Jurkat, Clone E6-1 (cell line): Measurements from ENCODE around the gene WFDC1.

Experiments
- DNase-seq: peaks from one replicate; pipeline ENCODE4 v3.0.0-alpha.2; 2011; ENCODE audit warnings: low read depth, low spot score
- H3K4me3 ChIP-seq: 2 replicates; pipeline ENCODE4 v1.5.1; 2011; ENCODE audit warnings: mild to moderate bottlenecking, low read length, control low read depth, moderate library complexity

WFDC1 gene

DNA sequence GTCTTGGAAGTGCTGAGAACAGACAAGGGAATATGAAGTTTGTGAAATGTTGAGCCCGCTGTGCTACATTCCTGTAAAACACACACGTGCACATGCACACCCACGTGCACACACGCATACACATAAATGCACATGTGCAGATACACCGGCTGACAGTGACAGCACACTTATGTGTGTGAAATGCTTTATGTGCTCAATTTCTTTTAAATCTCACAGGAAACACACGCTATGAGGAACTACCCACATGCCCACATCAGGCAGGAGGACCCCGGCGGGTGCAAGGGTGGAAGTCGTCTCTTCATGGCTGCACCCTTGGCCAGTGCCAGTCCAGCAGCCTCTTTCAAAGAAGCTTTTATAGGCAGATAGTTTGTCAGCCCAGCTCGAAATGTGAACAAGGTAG lies 561 bp upstream of the WFDC1 start:
- DNase-seq, result no peak
- H3K4me3 ChIP-seq, result no peak overlapping the region

DNA sequence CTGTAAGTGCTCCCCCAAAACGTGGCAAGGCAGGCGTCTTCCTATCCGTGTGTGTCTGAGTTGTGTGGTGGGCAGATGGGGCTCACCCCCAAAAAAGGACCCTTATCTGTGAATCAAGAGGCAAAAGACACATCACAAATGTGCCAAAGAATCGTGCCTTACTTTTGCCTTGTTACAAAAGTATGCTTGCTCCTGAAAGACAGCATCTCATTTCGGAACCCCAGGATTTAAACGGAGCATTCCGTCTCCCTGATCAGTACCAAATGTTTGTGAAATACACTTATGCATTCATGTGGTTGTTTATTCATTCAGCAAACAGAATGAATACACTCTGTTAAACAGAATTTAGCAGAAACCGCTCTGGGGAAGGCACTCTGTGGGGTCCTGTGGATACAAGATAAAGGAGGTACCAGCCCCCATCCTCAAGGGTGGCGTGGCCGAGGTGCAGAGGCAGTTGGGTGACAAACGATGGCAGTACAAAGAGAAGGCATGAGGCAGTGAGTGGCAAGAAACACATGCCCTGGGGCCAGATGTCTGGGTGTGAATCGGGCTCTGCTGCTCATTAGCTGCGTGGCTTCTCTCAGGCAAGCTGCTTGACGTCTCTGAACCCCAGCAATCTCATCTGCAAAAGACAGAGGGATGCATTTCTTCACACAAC lies 654 bp downstream of the WFDC1 start:
- DNase-seq, result no peak
- H3K4me3 ChIP-seq, result no peak overlapping the region

DNA sequence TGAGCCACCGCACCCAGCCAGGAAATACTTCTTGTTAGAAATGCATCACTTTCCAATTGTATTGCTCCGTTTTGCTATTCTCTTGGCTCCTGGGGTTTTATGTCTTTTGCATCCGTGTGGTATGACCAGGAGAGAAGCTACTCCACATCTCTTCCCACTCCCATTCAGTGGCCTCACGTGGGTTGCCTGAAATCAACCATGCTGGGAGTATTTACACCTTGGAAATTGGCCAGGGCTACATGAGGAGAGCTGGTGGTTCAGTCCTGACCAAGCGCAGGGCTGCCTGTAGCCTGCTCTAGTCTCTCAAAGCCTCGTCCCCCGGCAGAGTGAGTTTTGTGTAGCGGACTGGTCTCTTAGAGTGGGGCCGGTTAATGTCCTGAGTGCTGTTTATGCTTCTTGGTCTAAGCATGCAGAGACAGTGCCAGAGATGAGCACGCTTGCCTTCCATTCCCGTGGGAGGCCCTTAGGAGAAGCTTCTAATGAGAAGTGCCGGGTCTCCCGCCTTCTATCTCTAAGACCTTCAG lies 3.8 kb downstream of the WFDC1 start:
- DNase-seq, result no peak

DNA sequence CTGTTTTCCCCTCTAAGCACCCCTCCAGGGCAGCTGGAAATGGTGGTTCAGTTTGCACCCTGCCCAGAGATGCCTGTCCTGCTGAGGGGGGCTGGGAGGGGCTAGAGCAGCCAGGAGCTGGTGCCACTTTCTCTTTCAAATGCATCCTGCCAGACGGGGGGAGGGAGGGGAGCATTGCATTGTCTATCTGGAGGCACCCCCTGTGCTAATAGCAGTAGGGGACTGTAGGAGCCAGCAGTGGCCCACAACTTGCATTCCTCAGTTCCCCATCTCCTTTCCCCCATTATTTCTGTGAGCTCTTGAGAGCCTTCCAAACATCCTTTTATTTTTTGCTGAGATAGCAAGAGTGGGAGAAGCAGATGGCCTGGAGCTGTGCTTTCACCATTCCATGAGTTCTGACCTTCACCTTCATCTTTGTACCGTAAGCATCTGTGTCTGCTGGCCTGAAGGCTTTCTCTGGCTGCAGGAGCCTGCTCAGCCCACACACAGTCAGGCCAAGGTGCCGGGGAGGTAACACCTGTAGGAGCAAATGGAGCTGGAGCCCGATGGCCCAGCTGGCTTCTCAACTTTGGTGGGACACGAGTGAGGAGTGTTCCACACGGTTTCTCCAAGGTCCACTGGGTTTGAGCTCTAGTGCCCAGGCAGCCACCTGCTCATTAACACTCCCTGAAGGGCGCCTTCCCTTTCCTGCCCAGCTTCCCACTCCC lies 5.2 kb downstream of the WFDC1 start:
- DNase-seq, result no peak
- no peak overlapping the region for H3K4me3 ChIP-seq

More for the DNA sequence above, 3.8 kb downstream of the WFDC1 start:
- no peak overlapping the region for H3K4me3 ChIP-seq

DNA sequence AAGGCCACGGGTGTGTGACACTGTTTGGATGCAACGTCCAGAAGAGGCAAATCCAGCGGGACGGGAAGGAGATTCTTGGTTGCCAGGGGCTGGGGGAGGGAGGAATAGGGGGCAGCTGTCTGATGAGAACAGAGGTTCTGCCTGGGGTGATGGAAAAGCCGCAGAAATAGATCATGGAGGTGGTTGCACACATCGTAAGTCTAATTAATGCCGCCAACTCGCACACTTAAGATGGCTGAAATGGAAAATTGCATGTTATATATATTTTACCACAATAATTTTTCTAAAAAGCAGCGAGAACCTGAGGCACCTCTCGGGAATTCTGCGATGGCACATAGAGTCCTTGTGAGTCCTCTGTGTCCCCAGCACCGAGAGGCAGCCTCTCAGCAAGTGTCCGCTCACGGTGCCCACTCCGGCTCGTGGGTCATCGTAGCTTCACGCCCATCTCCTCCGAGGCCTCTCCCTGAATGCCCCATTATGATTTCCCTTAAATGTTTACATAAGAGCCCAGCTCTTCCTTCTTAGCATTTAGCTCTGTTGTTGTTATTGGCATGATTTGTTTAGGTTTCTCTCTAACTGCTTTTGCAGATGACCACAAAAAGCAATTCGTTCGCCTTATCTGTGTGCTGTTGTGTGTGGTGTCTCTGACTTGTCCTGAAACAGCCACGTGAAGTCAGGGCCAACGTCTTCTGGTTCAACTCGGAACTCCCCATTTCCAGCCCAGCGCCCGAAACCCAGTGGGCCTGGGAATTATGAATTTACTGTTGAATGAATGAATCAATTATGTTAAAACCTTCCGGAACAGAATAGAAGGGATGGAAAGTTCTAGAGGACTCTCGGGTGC lies 7.7 kb downstream of the WFDC1 start:
- no peak for DNase-seq
- no peak overlapping the region for H3K4me3 ChIP-seq

- H3K4me3 ChIP-seq, result no peak overlapping the region
These were observed 8.3 kb downstream of the WFDC1 start for GRCh38 chr16:84303023-84303422.

GRCh38 chr16:84303516-84303915 lies 8.8 kb downstream of the WFDC1 start:
- DNase-seq, result no peak
- no peak overlapping the region for H3K4me3 ChIP-seq

More at GRCh38 chr16:84303023-84303422, 8.3 kb downstream of the WFDC1 start:
- DNase-seq, result no peak

GRCh38 chr16:84306564-84306963 lies 11.9 kb downstream of the WFDC1 start:
- DNase-seq, result no peak
- no peak overlapping the region for H3K4me3 ChIP-seq

DNA sequence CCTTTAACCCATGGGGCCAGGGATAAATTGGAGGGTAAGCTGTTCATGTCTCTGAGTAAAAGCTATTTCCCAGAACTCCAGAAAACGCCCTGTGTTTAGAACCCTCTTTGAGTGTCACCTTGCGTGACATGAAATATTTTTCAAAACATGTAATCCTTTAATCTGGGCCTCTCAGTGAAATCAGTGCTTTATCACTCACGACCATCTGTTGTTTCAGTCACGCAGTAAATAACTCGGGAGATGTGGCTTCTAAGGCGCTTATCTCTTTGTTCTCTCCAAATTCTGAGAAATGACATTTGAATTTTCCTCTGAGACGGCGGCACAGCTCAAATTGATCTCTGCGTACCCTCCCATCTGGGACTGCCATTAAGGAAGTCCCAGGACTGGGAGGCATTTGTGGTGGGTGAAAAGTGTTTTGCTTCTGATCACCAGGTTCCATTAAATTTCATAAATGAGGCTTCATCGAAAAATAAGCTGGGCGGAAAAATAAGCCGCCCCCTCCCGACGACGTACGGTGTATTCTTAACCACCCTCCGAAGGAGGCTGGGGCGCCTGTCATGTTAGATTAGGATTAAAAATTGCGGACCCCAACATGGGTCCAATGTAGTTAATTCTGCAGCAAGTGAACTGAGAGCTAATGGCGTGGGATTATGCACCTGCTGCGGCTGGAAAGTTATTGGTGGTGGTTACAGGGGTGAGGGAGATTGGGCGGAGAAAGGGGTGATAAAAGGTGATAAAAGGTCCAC lies 12.7 kb downstream of the WFDC1 start:
- DNase-seq, result no peak
- no peak overlapping the region for H3K4me3 ChIP-seq

- DNase-seq, result peak; percentile 10
- H3K4me3 ChIP-seq, result no peak overlapping the region
These were observed 13.4 kb downstream of the WFDC1 start for GRCh38 chr16:84308120-84308519.

DNA sequence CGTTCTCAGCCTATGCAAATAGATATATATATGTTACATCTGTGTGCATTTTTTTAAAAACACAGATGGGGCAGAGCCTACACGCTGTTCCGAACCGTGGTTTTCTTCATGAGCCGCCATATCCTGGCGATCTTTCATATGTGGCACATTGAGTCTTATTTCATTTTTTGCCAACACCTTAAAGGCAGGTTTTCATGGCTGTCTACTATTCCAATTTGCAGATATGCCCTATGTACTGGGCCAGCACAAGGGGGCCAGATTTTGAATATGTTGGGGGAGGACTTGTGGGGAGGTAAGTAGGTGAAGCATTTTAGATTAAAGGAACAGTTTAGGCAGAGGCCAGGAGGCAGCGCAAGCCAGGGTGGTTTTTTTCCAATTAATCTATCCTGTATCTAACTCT lies 16.0 kb downstream of the WFDC1 start:
- DNase-seq, result no peak
- no peak overlapping the region for H3K4me3 ChIP-seq

DNA sequence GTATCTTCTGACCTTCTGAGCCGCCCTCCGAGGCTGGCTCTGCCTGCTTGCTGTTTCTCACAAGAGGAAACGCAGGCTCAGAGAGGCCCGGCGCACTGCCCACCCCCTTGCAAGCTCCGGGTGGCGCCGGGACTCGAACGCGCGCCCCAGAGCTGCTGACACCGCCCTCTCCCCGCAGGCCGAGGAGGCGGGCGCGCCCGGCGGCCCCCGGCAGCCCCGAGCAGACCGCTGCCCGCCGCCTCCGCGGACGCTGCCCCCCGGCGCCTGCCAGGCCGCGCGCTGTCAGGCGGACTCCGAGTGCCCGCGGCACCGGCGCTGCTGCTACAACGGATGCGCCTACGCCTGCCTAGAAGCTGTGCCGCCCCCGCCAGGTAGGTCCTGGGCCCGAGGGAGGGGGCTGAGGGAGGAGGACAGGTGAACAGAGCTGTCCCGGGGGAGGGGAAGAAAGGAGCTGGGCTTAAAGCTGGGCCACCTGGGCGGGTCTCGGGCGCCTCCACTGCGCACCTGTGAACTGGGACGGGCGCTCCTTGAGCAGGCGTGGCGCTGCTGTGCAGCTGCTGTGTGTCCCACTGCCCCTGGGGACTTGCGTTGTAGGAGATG lies 18.2 kb downstream of the WFDC1 start:
- no peak for DNase-seq
- H3K4me3 ChIP-seq, result no peak overlapping the region

- DNase-seq, result no peak
- no peak overlapping the region for H3K4me3 ChIP-seq
These were observed 19.2 kb downstream of the WFDC1 start for GRCh38 chr16:84313921-84314320.

GRCh38 chr16:84314373-84314772 lies 19.7 kb downstream of the WFDC1 start:
- no peak overlapping the region for H3K4me3 ChIP-seq
- no peak for DNase-seq

DNA sequence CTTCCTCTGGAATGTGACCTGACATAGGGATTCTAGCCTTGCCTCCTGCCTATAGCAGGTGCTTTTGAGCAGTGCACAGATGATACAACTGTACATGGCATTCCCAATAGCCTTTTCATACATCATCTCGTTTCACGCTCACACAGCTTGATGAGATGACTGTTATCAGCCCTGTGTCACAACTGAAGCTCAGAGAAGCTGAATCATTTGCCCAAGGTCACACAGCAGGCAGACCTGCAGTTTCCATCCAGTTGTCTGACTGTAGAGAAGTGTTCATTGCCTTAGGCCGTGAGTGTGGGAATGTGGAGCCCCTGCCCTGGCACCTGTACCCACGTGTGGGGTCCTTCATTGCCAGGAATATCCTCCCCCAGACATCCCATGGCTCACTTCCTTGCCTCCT lies 20.1 kb downstream of the WFDC1 start:
- H3K4me3 ChIP-seq, result no peak overlapping the region
- DNase-seq, result no peak

DNA sequence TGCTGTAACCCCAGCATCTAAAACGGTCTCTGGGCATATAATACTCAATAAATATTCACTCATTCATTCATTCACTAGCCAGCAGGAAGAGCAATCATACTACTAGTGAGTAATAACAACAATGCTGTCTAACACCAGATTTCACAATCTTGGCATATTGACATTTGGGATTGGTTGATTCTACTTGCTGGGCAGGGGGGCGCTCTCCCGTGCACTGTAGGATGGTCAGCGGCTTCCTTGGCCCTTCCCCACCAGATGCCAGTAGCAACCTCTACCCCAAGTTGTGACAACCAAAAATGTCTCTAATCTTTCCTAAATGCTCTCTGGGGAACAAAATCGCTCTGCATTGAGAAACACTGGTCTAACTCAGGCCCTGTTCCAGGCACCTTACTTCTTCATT lies 20.7 kb downstream of the WFDC1 start:
- H3K4me3 ChIP-seq, result no peak overlapping the region
- DNase-seq, result no peak

- no peak overlapping the region for H3K4me3 ChIP-seq
- DNase-seq, result no peak
These were observed 23.7 kb downstream of the WFDC1 start for GRCh38 chr16:84318091-84318975.
